ENCODE data around the gene CFAP46.
"Not testable (repeated sequence)": the region's sequence is repeated elsewhere in the genome, so short reads cannot be mapped to it uniquely, and the experiment has no call there.

Gene CFAP46

DNA sequence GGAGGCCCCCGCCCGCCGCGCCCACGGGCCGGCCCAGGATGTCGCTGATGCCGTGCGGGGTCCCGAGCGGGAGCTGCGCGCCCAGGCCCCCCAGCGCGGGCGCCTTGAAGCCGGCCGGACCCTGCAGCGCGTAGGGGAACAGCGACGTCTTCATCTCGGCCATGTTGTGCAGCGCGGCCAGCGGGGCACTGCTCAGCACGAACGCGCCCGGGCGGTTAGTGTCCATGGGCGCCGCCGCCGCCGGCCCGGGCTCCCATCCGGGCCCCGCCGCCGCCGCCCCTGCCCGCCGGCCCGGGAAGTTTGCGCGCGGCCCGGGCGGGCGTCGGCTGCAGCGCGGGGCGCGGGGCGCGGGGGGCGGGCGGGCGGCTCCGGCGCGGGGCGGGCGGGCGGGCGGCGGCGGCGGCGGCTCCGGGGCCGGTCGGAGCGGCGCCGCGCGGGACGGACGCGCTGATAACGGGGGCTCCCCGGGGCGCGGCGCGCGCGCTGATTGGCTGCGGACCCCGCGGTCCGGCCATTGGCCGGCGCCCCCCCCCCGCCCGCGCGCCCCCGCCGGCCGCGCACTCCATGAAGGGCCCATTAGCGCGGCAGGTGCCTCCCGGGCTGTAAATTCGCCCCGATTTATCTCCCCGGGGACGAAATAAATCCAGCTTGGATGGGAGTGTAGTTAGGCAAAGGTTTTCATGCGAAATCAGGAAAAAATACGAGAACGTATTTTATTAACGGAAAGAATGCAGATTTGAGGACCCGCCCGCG is 156.5 kb downstream of the CFAP46 start, which contains the start of gene NKX6-2:
Gene NKX6-2, minus strand, starts transcription at position 425 of the 753 bp plus-strand sequence. Its CDS starts 199 bp downstream, at position 226.
- no peak for DNase-seq

DNA sequence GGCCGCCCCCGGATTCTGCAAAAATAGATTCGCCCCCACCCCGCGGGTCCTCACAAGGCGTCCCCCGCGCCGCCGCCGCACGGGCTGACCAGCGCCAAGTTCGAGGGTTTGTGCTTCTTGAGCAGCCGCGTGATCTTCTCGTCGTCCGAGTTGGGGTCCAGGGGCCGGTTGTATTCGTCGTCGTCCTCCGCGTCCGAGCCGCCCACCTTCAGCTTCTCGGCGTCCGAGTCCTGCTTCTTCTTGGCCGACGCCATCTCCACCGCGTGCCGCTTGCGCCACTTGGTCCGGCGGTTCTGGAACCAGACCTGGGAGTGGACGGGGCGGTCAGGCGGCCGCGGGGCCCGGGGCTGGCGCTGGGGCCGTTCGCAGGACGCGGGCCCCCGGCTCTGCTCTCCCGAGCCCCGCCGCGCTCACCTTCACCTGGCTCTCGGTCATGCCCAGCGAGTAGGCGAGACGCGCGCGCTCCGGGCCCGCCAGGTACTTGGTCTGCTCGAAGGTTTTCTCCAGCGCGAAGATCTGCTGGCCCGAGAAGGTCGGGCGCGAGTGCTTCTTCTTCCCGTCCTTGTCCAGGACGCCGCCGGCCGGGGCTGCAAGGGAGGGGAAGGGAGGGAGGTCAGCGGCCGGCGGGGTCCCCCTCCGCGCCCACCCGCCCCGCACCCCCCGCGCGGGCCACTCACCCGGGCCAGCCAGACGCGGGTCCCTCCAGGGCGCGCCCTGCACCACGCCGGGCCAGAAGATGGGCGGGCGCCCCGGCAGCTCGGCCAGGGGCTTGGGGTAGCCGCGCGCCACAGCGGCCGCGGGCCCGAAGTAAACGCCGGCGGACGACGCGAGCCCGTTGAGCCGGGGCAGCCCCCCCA is 157.3 kb downstream of the CFAP46 start:
- DNase-seq: no peak

DNA sequence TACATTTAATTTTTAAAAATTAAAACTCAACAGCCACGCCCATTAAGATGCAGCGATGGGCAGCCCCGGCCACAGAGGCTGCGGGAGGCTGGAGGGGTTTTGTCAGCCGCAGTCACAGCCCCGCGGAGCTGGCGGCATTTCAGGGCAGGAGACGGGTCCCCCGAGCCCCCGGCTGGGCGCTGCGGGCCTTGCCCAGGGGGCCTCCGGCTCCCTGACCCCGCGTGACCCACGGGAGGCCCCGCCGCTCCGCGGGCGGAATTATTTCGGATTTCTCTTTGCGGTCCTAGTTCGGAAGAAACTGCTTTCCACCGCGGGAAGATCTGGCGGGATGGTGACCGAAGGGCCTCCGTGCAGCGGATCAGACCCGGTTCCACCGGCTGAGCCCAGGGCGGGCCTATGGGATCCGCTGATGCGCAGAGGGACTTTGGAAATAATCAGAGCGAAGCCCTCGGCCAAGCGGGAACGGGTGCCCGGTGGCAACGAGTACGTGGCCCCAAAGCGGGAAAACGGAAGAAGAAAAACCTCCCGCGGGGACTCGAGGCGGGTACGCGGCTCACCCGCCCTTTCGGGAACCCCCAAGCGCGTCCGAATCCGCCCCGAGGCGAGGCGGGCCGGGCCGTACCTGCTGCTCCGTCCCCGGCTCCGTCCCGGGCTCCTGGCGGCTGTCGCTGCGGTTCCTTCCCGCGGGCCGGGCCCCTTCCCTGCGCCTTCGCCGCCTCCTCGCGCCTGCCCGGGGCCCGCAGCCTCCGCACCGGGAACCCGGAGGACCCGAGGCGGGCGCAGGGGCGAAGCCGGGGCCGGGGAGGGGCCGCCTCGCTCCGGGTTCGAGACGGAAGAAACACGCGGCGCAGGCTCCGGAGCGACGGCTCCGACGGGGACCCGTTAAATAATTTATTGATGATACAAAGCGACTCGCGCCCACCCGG is 158.2 kb downstream of the CFAP46 start:
- no peak for DNase-seq

DNA sequence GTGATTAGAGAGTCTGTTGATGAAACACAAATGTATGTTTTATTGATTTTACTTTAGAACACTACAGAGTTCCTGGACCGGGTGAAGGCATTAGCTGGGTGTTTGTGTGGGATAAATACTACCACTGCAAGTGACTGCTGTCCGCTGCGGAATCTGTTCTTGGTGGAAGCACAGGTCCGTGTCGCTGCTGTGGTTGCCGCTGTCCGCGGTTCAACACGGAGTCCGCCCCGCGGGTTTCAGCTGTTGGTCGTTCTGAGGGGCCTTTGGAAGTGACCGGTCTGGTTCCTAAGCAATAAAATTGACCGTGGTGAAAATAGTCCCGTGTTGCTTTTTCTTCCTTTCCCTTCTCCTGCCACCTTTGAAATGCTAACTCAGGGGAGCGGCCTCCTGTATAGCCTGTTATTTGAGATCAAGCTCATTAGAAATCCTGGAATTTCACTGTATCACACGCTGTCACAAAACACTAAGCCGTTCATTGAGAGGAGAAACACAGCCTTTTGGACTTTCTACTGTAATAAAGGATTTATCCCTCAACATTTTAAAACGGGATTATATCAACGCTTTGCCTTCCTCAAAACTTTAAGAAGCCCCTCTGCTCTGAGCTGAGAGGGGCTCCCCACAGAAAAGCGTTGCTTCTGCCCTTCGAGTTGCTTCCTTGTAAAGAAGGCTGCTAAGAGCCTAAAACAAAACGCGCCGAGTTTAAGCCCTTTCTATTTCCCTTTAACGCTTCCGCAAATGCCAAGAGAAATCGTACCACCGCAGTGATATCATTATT is 159.0 kb downstream of the CFAP46 start:
- DNase-seq: no peak

DNA sequence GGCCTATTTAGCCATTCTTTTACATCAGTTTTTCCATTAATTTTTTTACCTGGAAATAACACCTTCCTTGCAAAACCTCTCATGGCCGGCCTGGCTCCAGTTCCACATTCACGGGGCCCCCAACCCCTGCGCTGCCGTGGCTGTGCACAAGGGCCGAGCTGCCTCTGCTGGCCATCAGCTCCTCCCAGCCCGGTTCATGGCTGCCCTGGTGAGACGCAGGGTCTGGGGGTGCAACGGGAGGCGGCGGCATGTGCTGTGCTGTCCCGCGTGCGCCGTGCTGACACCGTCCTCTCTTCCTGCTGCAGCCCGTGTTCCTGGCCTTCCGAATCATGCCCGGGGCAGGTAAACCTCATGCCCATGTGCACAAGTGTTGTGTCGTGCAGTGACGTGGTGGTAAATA is 160.8 kb downstream of the CFAP46 start:
- DNase-seq: no peak

DNA sequence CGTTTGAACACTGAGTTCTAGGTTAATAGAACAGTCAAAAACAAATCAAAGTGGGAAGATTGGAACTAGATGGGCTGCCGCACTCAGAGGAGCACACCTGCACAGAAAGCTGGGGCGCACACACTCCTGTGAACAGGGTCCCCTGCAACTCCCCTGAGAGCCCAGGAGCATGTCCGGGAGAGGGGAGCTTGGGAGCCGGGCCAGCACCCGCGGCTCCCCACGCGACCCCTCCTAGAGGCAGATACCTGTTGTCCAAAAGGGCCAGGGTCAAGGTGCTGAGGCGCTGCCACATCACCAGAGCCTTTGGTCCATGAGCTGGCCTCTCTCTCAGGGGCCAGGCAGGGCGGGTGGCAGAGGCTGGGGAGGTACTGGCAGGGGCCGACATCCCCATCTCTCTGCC is 162.0 kb downstream of the CFAP46 start:
- no peak for DNase-seq

DNA sequence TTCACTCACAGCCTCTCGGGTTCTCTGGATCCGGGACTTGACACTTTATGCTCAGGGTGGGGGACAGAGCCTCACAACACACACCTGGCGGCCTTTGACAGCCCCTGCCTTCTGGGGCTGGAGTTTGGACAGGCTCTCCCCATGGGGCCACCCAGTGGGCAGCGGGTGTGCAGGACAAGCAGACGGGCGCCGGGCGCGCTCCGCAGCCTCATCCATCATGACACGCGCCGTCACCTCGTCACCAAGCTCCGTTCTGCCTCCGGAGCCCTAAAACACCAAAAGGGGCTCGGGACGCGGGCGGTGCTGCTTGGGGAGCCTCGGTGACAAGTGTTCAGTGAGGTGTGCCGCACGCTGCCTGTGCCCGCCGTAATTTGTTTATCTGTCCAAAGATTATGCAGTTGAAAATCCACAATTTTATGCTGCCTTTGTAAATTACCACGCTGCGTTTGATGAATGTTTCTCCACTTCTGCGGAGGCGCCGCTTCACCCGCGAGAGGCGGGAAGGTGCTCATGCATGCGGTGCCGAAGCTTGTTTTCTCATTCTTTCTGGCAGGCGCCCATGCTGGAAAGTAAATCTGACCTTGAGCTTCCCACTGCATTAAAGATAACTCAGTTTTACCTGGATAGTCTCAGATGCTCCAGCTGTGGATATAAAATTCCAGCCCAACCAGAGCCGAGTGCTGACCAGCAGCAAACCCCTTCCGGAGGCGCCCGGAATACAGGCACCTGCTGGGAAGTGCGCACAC is 162.6 kb downstream of the CFAP46 start:
- no peak for DNase-seq

DNA sequence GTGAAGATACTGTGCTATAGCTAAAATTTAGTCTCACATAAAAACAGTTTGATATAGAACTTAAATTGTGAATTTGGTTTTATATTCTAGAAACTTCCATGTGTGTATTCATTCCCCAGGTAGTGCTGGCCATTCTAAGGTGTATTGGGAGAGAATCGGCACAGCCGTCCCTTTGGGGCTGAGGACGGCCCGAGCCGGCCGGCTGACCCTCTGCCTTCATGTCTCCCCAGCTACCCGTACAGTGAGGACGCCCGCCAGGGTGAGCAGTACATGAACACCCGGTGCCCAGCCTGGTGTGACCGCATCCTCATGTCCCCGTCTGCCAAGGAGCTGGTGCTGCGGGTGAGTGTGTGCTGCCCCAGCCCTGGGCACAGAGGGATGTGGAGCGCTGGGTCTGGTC is 164.9 kb downstream of the CFAP46 start:
- DNase-seq: no peak

DNA sequence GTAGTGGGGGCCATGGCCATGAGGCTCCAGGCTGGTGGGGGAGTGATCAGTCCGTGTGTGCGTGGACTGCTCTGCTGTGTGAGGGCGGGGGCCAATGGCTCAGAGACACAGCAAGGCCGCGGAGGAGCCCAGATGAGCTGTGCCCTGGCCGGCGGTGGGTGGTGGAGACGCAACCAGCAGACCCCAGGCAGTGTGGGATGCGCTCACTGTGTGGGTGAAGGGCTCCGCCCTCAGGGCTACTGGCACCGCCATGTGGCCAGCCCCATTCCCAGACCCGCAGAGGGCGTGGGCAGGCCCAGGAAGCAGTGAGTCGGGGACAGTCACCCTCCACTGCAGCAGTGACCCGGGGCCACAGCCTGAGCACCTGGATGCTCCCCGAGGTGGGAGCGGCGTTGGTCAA is 165.5 kb downstream of the CFAP46 start:
- no peak for DNase-seq

DNA sequence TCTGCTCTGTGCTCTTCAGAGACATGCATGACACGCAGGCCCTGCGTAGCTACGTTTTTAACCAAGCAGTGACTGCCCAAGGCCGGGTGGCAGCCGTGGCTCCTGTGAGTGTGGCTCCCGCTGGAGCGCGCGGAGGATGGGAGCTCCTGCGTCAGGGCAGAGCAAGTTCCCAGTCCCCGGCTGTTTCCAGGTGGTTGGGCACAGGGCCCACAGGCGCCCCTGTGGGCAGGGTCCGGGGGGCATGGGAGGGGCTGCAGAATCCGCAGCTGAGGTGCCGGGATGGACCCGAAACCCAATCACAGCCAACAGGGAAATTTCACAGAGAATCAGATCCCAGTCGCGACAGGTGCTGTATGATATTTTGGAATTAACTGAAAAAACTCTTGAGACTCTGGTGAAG is 166.2 kb downstream of the CFAP46 start:
- no peak for DNase-seq

DNA sequence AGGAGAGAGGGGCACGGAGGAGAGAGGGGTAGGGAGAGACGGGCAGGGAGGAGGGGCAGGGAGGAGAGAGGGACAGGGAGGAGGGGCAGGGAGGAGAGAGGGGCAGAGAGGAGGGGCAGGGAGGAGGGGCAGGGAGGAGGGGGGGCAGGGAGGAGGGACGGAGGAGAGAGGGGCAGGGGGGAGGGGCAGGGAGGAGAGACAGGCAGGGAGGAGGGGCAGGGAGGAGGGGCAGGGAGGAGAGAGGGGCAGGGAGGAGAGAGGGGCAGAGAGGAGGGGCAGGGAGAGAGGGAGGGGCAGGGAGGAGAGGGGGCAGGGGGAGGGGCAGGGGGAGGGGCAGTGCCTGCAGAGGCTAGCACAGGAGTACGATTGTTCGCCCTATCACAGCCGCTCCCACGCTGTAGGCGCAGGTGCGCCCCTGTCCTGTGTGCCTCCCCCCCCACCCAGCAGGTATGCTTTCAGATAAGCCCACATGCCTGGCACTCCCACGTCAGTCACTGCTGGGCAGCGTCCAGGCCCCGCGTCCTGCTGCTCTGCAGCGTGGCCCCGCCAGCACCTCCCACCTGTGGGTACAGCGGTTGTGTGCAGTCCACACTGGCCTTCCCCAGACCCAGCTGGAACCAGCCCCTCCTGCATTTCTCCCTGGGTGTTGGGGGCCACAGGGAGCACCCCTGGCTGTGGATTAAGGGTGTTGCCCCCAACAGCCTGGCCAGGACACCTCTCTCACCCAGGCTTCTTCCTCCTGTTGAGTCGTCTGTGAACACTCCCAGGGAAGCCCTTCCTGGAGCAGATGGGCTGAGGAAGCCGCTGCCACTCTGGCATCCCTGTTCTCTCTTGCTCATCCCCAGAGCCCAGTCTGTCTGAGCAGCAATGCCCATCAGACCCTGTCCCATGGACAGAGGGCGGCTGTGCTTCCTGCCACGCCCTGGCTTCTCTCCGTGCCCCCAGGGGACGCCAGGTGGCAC is 167.2 kb downstream of the CFAP46 start:
- no peak for DNase-seq

DNA sequence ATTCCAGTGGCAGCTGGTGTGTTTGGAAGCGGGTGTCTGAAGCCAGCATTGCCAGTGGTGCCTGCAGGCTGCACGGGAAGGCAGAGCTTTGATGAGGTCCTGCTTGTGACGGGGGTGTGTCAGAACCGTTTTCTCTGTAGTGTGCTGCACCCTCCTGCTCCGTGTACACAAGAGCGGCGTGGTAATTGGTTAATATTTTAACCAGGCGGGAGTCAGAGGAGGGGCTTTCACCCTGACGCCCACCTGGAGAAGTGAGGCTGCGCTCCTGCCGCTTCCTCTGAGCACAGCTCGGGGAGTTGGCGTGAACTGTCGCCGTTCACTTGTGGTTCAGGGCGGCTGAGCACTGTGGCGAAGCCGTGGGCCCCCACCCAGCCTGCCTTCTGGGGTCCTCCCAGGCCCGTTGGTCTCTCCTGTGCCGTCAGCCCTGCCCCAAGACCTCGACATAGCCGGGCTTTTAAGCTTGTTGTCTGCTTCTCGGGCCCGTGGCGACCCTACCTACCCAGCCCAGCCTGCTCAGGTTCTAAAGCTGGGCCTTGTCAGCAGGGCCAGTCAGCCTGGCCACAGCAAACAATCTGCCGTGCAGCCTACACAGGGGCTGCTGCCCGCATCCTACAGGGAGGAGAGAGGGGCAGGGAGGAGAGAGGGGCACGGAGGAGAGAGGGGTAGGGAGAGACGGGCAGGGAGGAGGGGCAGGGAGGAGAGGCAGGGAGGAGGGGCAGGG is 168.0 kb downstream of the CFAP46 start:
- no peak for DNase-seq

DNA sequence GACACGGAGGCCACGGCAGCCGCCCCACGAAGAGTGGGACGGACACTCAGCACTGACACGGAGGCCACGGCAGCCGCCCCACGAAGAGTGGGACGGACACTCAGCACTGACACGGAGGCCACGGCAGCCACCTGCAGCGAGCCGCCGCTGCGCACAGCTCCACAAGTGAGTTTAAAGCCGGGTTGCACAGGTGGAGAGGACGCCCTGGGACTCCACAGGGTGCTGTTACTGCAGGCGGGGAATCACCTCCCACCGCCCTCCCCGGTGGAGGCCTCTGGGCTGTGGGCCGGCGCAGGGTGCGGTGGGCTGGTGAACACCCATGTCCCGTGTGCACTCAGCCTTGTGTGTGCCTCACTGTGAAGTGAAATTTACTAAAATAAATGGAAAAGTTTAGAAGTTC is 169.6 kb downstream of the CFAP46 start:
- not testable (repeated sequence) for DNase-seq

DNA sequence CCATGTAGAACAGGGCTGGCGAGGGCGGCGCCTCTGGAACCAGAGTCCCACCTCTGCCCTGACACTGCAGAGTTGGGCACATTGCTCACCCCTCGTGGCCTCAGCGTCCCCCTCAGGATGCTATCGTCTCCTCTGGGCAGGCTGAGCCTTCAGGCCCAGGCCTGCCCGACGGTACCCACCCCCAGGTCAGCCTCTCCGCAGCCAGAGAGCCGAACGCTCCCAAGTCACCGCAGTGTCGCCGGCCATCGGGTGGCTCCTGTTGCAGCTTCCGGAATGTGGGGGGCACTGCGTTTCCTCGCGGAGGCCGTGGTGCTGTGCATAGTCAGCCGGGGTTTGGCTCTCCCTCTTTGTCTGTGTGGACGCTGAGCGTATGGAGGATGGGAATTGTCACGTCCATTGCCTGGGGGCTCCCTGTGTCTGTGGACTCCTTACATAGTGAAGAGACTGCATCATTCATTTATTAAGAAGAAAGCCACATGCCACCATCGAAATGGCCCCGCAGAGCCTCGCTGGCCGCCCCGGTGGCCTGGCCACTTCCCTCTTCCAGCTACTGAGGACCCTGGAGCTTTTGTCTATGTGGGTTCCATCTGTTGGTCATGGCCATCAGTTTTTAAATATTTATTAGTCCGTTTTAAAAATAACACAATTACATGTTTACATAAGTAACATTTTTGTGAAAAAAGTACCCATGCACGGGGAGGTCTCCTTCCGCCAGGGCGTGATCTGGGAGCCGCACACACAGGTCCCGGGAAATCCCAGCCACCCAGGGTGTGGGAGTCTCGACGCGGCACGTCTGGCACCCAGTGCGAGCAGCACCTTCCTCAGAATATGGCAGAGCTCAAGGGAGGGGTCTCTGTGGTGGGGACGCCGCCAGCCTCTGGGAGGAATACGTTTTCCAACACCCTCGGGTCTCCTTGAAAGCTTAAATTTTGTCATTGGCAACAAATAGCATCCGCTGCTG is 172.0 kb downstream of the CFAP46 start:
- no peak for DNase-seq

DNA sequence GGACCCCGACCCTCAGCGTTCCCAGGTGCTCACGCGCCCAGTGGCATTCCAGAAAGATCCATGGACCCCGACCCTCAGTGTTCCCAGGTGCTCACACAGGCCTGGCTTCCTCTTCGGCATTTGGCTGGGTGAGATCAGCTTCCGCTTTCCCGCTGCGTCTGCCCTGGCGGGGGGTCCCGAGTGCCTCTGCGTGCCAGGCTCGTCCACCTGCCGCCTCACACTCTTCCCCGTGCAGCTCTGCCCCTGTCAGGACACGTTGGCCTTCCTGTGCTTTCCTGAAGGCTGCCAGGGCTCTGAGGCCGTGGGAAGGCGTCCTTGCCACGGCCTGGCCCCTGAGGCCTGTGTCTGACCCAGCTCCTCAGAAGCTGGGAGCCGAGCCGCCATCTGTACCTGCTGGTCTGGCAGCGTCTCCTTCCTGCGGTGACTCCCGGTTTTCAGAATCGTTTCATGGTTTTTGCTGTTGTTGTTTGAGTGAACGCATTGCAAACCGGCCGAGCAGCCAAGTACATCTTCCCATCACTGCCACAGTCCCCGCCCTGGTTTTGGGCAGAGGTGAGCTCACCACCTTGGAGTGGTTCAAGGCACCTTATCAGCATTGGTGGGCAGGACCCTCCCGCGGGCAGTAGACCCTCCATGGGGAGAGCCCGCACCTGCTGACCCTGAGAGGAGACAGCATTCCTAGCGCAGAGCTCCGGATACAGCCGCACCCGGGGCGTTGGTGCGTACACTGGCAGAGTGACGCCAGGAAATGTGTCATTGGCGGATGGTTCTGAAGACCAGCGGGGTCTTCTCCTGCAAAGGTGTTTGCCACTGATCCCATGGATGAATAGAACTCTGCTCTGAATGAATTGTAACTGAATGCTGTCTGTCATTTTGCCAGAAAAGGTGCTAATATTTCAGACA is 173.8 kb downstream of the CFAP46 start:
- no peak for DNase-seq

DNA sequence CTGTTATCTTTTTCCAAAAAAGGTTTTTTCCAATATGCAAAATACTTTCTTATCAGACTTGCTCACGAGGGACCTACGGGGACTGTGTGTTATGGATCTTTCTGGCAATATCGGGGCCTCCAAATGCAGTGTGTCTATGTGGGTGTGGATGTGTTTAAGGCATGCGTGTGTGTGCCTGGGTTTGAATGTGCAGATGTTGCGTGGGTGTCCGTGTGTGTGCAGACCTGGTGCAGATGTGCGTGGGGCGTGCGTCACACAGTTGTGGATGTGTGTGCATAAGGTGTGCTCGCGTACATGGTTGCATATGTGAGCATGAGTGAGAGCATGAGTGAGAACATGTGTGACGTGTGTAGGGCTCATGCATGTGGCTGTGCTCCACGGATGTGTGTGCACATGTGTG is 176.1 kb downstream of the CFAP46 start:
- DNase-seq: no peak

DNA sequence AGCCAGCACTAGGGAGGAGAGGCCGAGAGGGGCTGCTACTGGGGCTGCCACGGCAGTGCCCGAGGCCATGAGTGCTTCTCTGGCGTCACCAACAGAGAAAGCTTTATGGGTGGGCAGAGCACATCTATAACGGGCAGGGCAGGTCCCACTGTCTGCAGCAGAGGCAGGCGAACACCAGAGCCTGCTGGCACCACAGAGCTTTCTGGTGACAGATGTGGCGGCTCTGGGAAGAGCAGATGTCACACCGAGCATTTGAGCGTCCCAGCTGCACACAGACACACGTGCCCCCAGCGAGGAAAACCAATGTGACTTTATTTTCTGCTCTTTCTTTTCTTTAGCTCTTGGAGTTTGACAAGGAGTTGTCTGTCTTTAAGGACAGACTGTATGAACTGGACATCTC is 176.9 kb downstream of the CFAP46 start:
- DNase-seq: no peak

All from left hindlimb (tissue), 1 donor.